ENCODE results near the gene ADAMTS14.

DNA sequence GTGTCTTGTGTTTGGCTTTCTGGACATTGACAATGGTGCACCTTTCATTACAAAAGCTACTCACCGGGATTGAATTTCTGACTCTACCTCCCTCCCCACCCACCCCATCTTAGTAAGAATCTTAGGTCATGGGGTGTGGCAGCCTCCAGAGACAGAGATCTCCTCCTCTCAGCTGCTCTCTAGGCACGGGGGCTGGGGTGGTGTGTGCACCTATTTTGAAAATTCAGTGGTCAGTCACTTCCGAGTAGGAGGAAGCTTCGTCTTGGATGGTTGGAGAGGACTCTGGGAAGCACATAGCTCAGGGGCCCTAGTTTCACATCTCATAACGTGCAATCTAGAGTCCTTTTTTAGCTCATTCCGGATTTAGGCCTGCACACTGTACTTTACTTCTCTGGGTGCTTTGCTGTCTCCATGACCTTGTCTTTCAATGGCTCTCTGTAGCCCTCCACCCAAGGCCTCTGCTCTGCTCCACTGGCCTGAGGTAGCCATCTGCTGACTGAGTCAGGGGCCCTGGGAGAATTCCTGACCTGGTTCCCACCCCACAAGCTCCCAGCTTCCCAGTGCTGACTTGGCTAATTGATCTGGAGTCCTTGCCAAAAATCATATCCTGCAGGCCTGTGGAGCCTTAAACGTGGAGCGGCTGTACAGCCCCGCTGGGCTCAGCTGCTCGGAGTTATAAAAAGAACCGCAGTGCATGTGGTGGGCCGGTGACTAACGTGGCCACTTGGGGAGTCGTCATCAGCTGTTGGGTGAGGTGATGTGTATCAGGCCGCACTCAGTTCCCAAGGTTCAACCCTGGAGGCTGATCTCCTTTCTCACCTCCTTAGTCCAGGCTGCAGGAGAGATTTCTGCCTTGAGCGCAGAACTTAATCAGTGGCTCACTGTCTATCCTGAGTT lies 19.3 kb upstream of the ADAMTS14 start:
- TF ChIP-seq, protein P1, sequence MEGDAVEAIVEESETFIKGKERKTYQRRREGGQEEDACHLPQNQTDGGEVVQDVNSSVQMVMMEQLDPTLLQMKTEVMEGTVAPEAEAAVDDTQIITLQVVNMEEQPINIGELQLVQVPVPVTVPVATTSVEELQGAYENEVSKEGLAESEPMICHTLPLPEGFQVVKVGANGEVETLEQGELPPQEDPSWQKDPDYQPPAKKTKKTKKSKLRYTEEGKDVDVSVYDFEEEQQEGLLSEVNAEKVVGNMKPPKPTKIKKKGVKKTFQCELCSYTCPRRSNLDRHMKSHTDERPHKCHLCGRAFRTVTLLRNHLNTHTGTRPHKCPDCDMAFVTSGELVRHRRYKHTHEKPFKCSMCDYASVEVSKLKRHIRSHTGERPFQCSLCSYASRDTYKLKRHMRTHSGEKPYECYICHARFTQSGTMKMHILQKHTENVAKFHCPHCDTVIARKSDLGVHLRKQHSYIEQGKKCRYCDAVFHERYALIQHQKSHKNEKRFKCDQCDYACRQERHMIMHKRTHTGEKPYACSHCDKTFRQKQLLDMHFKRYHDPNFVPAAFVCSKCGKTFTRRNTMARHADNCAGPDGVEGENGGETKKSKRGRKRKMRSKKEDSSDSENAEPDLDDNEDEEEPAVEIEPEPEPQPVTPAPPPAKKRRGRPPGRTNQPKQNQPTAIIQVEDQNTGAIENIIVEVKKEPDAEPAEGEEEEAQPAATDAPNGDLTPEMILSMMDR (optimal IDR thresholded peaks at IDR 0.05 in 1 of 3, IDR thresholded peaks at IDR 0.05 in 1 of 3, conservative IDR thresholded peaks at IDR 0.05 in 1 of 3; ENCODE audit: extremely low read depth in 1 of 3, insufficient read depth in 2 of 3, low read length in 3 of 3): no peak
- TF ChIP-seq EZH2 (IDR thresholded peaks at IDR 0.05; ENCODE audit: low read length): no peak
